ENCODE results near the gene B3GAT2. TPM values are rescaled to one million over a fixed set of nuclear protein-coding genes. Genes with fewer than 3 reads are reported as not detected.

B3GAT2 gene
- total RNA-seq, 1 donor from 2014 or later = not detected

GRCh38 chr6:70811788-70812187, 145.1 kb downstream of the B3GAT2 start:
- no peak overlapping the region for H3K27ac Mint-ChIP-seq
- no peak for DNase-seq (ENCODE audit: low spot score in 2 of 2, unreplicated experiment in 2 of 2)

More at GRCh38 chr6:70811788-70812187, 145.1 kb downstream of the B3GAT2 start:
- Mint-ChIP-seq H3K9me3 (no peaks in the 10 kb centered on the region), H3K4me1 (no peaks in the 10 kb centered on the region), H3K36me3 (no peaks in the 10 kb centered on the region), H3K27me3 (ENCODE audit: low read depth) (no peaks in the 10 kb centered on the region), H3K4me3 (no peak overlapping the region)
- no peak for TF ChIP-seq CTCF (IDR thresholded peaks at IDR 0.05; ENCODE audit: unreplicated experiment)

Data from mesothelial cell of epicardium (in vitro differentiated cells).